ENCODE measurements around the gene TMED5.
"Not testable (repeated sequence)": the region's sequence is repeated elsewhere in the genome, so short reads cannot be mapped to it uniquely, and the experiment has no call there.

Gene TMED5

DNA sequence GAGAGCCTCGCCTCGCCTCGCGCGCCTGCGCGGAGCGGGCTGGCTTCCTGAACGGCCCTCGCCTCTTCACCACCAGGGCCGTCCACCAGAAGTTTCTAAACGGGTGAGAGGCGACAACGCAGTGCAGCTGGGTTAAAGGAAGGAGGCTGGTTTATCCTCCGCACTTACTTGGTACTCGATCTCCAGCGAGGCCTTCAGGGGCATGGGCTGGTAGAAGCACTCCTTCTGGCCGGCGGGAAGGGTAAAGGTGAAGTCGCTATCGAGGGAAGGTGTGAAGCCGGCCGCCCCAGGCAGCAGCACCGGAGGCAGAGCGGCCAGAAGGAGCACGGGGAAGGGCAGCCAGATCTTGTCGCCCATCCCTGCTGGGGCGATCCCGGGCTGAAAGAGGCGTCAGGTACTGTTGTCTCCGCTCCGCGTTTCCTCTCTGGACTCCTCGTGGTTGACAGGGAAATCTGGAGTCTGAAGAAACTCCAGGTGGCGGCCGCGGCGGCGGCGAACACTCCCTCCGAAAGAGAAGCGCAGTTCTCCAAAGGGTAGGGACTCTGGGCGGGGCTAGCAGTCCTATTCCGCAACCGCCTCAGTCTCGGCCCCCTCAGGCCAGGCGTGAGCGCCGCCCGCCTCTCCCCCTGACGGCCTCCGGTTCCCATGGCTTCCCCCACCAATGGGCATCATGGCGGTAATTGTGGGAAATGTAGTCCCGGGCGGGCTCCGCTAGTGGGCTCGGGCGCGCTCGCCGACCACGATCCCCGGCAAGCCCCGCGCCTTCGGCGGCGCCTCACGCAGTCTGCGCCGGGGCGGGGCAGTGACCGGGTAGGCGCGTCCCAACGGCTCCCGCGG lies at the start of gene TMED5:
TMED5 (minus strand) TSS at position 528 of the 837 bp plus-strand sequence; CDS start at position 357, 171 bp downstream.
- in situ Hi-C loops (cut with HindIII; ENCODE audit: low sequenced_read_pairs), result no loop called here

DNA sequence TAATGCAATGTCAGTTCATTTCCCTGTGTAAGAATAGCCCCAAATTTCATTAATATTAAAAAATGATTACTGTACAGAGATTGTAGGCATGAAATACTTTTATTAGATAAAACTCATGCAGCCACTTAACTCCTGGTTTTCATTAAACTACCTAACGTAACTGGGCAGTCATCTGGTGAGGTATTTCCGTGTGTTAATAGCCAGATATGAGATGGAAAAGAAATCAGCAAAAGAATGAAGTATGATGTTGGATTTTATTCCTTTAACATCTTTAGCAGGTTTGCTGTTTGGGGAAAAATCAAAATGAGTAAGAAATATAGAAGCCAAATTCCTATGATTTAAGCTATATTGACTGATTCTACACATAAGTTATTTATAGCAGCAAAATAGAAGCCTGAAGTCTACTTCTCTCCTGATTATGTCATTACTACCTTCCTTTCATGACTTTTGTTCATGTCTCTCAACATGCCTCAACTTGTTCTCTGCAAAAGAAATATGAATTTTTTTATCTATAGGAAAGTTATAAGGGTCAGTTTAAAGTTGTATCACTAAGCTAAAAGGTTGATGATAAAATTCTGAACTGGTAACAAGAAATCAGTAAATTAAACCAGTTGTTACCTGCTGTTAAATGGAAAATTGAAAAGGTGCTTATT lies 42.9 kb upstream of the TMED5 start:
- in situ Hi-C loops (cut with HindIII; ENCODE audit: low sequenced_read_pairs), result no loop called here

DNA sequence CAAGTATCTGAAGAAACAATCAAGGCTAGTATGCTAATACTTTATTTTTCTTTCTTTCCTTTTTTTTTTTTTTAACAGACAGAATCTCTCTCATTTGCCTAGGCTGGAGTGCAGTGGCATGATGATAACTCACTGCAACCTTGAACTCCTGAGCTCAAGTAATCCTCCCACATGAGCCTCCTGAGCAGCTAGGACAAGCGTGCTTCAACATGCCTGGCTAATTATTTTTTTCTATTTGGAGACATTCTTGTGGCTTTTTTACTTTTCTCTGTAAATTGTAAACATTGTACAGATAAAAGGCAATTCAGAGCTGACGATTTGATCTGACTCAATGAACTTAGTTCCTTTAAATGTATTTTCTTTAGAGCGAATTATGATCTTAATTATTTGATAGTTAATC lies 41.7 kb upstream of the TMED5 start:
- in situ Hi-C loops (cut with HindIII; ENCODE audit: low sequenced_read_pairs), result no loop called here

DNA sequence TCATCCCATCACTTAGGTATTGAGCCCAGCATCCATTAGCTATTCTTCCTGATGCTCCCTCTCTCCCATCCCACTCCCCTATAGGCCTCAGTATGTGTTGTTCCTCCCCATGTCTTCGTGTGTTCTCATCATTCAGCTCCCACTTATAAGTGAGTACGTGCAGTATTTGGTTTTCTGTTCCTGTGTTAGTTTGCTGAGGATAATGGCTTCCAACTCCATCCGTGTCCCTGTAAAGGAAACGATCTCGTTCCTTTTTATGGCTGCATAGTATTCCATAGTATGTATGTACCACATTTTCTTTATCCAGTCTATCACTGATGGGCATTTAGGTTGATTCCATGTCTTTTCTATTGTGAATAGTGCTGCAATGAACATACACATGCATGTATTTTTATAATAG lies 40.5 kb upstream of the TMED5 start:
- in situ Hi-C loops (cut with HindIII; ENCODE audit: low sequenced_read_pairs), result not testable (repeated sequence)

- in situ Hi-C loops (cut with HindIII; ENCODE audit: low sequenced_read_pairs), result no loop called here
These were observed 39.2 kb upstream of the TMED5 start for GRCh38 chr1:93219443-93219842.

- in situ Hi-C loops (cut with HindIII; ENCODE audit: low sequenced_read_pairs), result no loop called here
These were observed 35.1 kb upstream of the TMED5 start for GRCh38 chr1:93215322-93215721.

DNA sequence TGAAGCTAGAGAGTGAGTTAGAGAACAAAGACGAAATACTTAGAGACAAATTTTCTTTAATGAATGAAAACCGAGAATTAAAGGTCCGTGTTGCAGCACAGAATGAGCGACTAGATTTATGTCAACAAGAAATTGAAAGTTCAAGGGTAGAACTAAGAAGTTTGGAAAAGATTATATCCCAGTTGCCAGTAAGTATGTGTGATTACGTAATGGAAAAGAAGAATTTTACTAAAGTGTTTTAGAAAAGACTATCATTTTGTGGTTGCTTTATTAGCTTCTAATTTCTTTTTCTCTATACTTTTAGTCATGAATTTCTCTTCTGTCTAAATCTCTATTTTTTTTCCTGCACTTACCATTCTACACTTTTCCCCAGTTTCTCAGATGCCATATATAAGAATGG lies 27.0 kb upstream of the TMED5 start:
- in situ Hi-C loops (cut with HindIII; ENCODE audit: low sequenced_read_pairs), result no loop called here

DNA sequence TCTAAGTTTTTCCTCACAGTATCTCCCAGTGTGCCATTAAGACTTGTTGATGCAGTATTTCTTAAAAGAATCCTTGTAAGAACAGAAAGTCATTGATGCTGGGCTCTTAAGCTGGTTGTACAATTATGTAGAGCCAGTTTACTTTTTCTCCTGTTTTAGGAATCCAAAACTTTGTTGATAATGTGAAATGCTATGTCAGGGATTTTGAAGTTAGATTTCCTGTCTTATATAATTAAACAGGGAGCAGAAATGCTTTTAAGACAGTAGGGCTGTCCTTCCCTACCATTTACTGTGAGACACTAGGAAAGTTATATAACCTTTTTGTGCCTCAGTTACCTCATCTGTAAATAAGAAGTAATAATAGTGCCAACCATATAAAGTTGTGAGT lies 26.3 kb upstream of the TMED5 start:
- in situ Hi-C loops (cut with HindIII; ENCODE audit: low sequenced_read_pairs), result no loop called here

GRCh38 chr1:93205892-93206566 lies 25.8 kb upstream of the TMED5 start:
- in situ Hi-C loops (cut with HindIII; ENCODE audit: low sequenced_read_pairs), result no loop called here

DNA sequence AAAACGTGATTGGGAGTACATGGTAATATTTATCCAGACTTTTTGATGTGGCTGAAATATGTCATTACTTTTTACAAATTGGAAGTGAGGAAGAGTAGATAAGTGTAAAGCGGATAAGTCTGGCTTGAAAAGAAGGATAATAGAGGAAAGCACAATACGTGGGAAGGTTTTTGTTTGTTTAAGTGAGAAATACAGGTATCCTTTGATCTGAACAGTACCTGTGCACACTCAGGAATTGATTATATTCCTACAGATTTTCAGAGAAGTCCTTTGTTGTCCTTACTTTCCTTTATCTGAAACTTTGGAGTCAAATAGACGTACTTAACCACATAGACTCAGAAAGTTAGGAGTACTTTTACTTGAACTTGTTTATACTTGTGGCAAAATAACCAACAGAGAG lies 20.5 kb upstream of the TMED5 start:
- in situ Hi-C loops (cut with HindIII; ENCODE audit: low sequenced_read_pairs), result no loop called here

DNA sequence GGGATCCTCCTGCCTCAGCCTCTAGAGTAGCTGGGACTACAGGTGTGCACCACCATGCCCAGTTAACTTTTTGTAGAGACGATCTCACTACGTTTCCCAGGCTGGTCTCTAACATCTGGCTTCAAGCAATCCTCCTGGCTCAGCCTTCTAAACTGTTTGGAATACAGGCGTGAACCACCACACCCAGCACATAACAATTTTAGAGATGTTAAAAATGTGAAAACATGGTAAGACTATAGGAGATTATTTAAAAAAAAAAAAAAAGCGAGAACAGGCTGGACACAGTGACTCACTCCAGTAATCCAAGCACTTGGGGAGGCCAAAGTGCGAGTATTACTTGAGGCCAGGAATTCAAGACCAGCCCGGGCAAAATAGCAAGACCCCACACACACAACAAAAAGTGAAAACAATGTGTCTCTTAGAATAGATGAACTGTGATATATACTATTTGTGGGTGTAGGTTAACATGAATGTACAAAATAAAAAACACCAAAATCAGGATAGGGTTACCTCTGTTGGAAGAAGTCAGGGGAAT lies 19.9 kb upstream of the TMED5 start:
- in situ Hi-C loops (cut with HindIII; ENCODE audit: low sequenced_read_pairs), result no loop called here

- in situ Hi-C loops (cut with HindIII; ENCODE audit: low sequenced_read_pairs), result no loop called here
These were observed 18.9 kb upstream of the TMED5 start for GRCh38 chr1:93199150-93199549.

- in situ Hi-C loops (cut with HindIII; ENCODE audit: low sequenced_read_pairs), result no loop called here
These were observed 16.4 kb upstream of the TMED5 start for GRCh38 chr1:93196591-93196990.

DNA sequence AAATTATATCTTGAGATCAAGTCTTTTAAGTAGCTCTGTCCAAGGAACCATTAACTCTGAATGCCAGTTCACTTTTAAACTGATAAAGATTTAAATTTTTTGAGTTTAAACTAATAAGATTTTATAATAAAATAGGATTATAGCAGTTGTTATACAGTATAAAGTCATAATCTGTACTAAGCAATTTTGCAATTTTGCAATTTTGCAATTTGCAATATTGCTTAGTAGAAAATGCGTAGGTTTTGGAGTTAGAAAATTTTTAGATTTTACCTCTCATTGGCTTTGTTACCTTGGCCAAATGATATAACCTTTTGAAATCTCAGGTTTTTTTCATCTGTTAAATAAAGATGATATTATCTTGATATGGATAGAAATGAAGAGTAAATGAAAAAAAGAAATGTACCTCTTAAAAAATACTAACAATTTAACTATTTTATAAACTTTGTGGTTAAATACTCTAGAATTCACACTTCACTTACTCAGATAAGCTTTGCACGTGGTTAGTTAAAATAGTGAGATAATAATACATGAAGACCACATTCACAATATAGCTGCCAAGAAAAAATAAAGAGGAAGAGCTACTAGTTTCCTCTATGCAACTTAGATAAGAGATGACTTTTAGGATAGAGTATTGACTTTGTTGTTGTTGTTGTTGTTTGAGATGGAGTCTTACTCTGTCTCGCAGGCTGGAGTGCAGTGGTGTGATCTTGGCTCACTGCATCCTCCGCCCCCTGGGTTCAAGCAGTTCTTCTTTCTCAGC lies 14.2 kb upstream of the TMED5 start:
- in situ Hi-C loops (cut with HindIII; ENCODE audit: low sequenced_read_pairs), result loop anchor here (5.0 kb wide), 1 partner anchor 43 kb away; no protein-coding TSS in a partner anchor

- in situ Hi-C loops (cut with HindIII; ENCODE audit: low sequenced_read_pairs), result loop anchor here (5.0 kb wide), 1 partner anchor 47 kb away; no protein-coding TSS in a partner anchor
These were observed 10.2 kb upstream of the TMED5 start for GRCh38 chr1:93190432-93190831.

DNA sequence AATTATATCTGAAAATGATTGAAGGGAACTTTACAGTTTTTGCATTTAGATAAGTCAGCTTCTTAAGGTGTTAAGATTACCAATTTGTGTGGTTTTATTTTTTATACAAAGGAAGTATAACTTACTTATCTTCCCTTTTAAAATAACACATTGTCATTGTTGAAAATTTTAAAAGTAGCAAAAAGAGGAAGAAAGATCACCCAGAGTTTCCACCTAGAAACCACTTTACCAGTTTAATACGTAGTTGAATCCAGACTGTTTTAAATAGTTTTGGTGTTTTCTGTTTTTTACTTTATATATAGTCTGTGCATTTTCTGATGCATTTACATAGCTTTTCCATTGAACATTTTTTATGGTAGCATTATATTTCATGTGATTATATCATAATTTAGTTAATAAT lies 6.5 kb upstream of the TMED5 start:
- in situ Hi-C loops (cut with HindIII; ENCODE audit: low sequenced_read_pairs), result no loop called here

- in situ Hi-C loops (cut with HindIII; ENCODE audit: low sequenced_read_pairs), result no loop called here
These were observed 755 bp upstream of the TMED5 start, which contains the start of gene CCDC18 for GRCh38 chr1:93180723-93181613. Gene CCDC18 (plus strand): TSS chr1:93180724. CDS start chr1:93183362, 2,638 bp downstream.

GRCh38 chr1:93178418-93178817 lies 1.8 kb downstream of the TMED5 start:
- in situ Hi-C loops (cut with HindIII; ENCODE audit: low sequenced_read_pairs), result no loop called here

GRCh38 chr1:93177991-93178390 lies 2.2 kb downstream of the TMED5 start:
- in situ Hi-C loops (cut with HindIII; ENCODE audit: low sequenced_read_pairs), result no loop called here

- in situ Hi-C loops (cut with HindIII; ENCODE audit: low sequenced_read_pairs), result not testable (repeated sequence)
These were observed 5.6 kb downstream of the TMED5 start for GRCh38 chr1:93174638-93175037.
